IMR-90 (cell line): ENCODE results near the gene SLC35D2. TPM values are rescaled to one million over a fixed set of nuclear protein-coding genes. Genes with fewer than 3 reads are reported as not detected.
A peak's percentile ranks its signal among the peaks of the same experiment; 100 is the strongest.

Experiments used
- ATAC-seq: fragments of 200-7000 bp; cut with Tn5 transposase; 2 replicates; pipeline ENCODE4 v1.9.1; 2020; ENCODE audit warnings: low read depth, mild to moderate bottlenecking, moderate library complexity
- BruUV-seq: library from RNA; stranded (reverse); fragments of 400-500 nt; replicated peaks from 2 replicates; lab custom pipeline; 2021; lab: Mats Ljungman, UMichigan
- CTCF ChIA-PET: fragments of 300-600 bp; formaldehyde crosslinking; extraction: SDS; loops from one replicate; lab custom pipeline; 2021; ENCODE audit warnings: antibody characterized with exemption; lab: Yijun Ruan, JAX
- POLR2A ChIA-PET: fragments of 300-600 bp; sonication (Branson Sonifier 250); formaldehyde crosslinking; loops from one replicate; lab custom pipeline; 2022; ENCODE audit warnings: antibody characterized with exemption; ENCODE audit not compliant: unreplicated experiment; lab: Charles Lee
- DNase-seq: peaks from one replicate; pipeline ENCODE4 v3.0.0; 2013
- H2AFZ ChIP-seq: replicated peaks from 2 replicates; pipeline ENCODE3; 2013; ENCODE audit warnings: low read length, mild to moderate bottlenecking; ENCODE audit not compliant: poor library complexity
- H2AK5ac ChIP-seq: 2 replicates; pipeline ENCODE4 v1.6.1; 2013; ENCODE audit warnings: low read depth, low read length, inconsistent platforms
- H2AK9ac ChIP-seq: replicated peaks from 2 replicates; pipeline ENCODE3; 2013; ENCODE audit warnings: mild to moderate bottlenecking, low read depth, low read length, moderate library complexity; ENCODE audit not compliant: poor library complexity
- H2BK120ac ChIP-seq: 2 replicates; pipeline ENCODE4 v1.6.1; 2013; ENCODE audit warnings: low read depth, low read length, inconsistent platforms
- H2BK15ac ChIP-seq: 3 replicates; pipeline ENCODE4 v1.6.1; 2013; ENCODE audit warnings: low read depth, low read length, inconsistent platforms
- H2BK20ac ChIP-seq: 2 replicates; pipeline ENCODE4 v1.6.1; 2013; ENCODE audit warnings: low read depth, mild to moderate bottlenecking, inconsistent platforms, low read length, moderate library complexity
- H2BK5ac ChIP-seq: 2 replicates; pipeline ENCODE4 v1.6.1; 2013; ENCODE audit warnings: mild to moderate bottlenecking, low read depth, low read length, inconsistent platforms; ENCODE audit not compliant: poor library complexity, severe bottlenecking
- H3K14ac ChIP-seq: replicated peaks from 2 replicates; pipeline ENCODE4 v1.6.1; 2013; ENCODE audit warnings: low read depth, low read length, inconsistent platforms
- H3K18ac ChIP-seq: 2 replicates; pipeline ENCODE4 v1.6.1; 2013; ENCODE audit warnings: low read depth, low read length, control low read depth
- H3K23ac ChIP-seq: 2 replicates; pipeline ENCODE4 v1.6.1; 2013; ENCODE audit warnings: low read depth, low read length, inconsistent platforms
- H3K27ac ChIP-seq: 2 replicates; pipeline ENCODE4 v1.5.1; 2013; ENCODE audit warnings: mild to moderate bottlenecking, control low read depth, low read length; ENCODE audit not compliant: insufficient read depth
- H3K27me3 ChIP-seq: 2 replicates; pipeline ENCODE4 v1.6.1; 2013; ENCODE audit warnings: low read length; ENCODE audit not compliant: control insufficient read depth, insufficient read depth
- H3K36me3 ChIP-seq: 2 replicates; pipeline ENCODE4 v1.6.1; 2013; ENCODE audit warnings: low read length, mixed read lengths; ENCODE audit not compliant: control insufficient read depth, insufficient read depth
- H3K4ac ChIP-seq: 2 replicates; pipeline ENCODE4 v1.6.1; 2013; ENCODE audit warnings: low read depth, low read length, inconsistent platforms
- H3K4me1 ChIP-seq: 2 replicates; pipeline ENCODE4 v1.6.1; 2013; ENCODE audit warnings: low read length, mixed read lengths; ENCODE audit not compliant: control insufficient read depth, insufficient read depth
- H3K4me2 ChIP-seq: 2 replicates; pipeline ENCODE4 v1.6.1; 2013; ENCODE audit warnings: low read depth, mild to moderate bottlenecking, control low read depth, low read length, moderate library complexity
- H3K4me3 ChIP-seq: 2 replicates; pipeline ENCODE4 v1.5.1; 2013; ENCODE audit warnings: low read depth, mild to moderate bottlenecking, control low read depth, low read length, moderate library complexity; ENCODE audit not compliant: insufficient read depth
- H3K56ac ChIP-seq: 2 replicates; pipeline ENCODE4 v1.6.1; 2013; ENCODE audit warnings: low read length, inconsistent platforms; ENCODE audit not compliant: insufficient read depth; ENCODE audit errors: extremely low read depth
- H3K79me1 ChIP-seq, 2 experiments: 2 replicates each; pipeline ENCODE4 v1.6.1; 2013; ENCODE audit warnings: low read length in 2 of 2, inconsistent platforms in 1 of 2, low read depth in 1 of 2
- H3K9ac ChIP-seq: 2 replicates; pipeline ENCODE4 v1.6.1; 2013; ENCODE audit warnings: low read depth, low read length, control low read depth
- H3K9me1 ChIP-seq: 2 replicates; pipeline ENCODE4 v1.6.1; 2013; ENCODE audit warnings: low read length, inconsistent platforms; ENCODE audit not compliant: insufficient read depth
- H3K9me3 ChIP-seq: 2 replicates; pipeline ENCODE4 v1.6.1; 2013; ENCODE audit warnings: low read length; ENCODE audit not compliant: control insufficient read depth, insufficient read depth
- H4K20me1 ChIP-seq: 2 replicates; pipeline ENCODE4 v1.6.1; 2013; ENCODE audit warnings: low read length, inconsistent platforms; ENCODE audit not compliant: insufficient read depth
- H4K5ac ChIP-seq: 2 replicates; pipeline ENCODE4 v1.6.1; 2013; ENCODE audit warnings: mild to moderate bottlenecking, low read depth, low read length, control low read depth
- H4K8ac ChIP-seq, 2 experiments: 2 replicates each; pipeline ENCODE4 v1.6.1; 2013; ENCODE audit warnings: low read depth in 2 of 2, low read length in 2 of 2, control low read depth in 1 of 2, inconsistent platforms in 1 of 2
- H4K91ac ChIP-seq: 2 replicates; pipeline ENCODE4 v1.6.1; 2013; ENCODE audit warnings: low read depth, low read length, inconsistent platforms; ENCODE audit not compliant: insufficient read depth
- BHLHE40 ChIP-seq: fragments of 150-350 bp; IDR thresholded peaks from 2 replicates; pipeline ENCODE4 v1.6.1; 2016; ENCODE audit warnings: mild to moderate bottlenecking, low read depth, low read length
- CEBPB ChIP-seq: IDR thresholded peaks from 2 replicates; pipeline ENCODE4 v1.6.1; 2012; ENCODE audit warnings: low read depth, low read length, improper control_type of control experiment
- CHD1 ChIP-seq: IDR thresholded peaks from 2 replicates; pipeline ENCODE4 v1.6.1; 2012; ENCODE audit warnings: low read depth, low read length, improper control_type of control experiment
- FOS ChIP-seq: fragments of 150-350 bp; IDR thresholded peaks from 2 replicates; pipeline ENCODE4 v1.6.1; 2016; ENCODE audit warnings: low read depth, low read length
- MAFK ChIP-seq: IDR thresholded peaks from 2 replicates; pipeline ENCODE4 v1.6.1; 2012; ENCODE audit warnings: low read depth, low read length, improper control_type of control experiment
- MXI1 ChIP-seq: IDR thresholded peaks from 2 replicates; pipeline ENCODE4 v1.6.1; 2012; ENCODE audit warnings: low read depth, mild to moderate bottlenecking, low read length, moderate library complexity, borderline replicate concordance
- RCOR1 ChIP-seq: IDR thresholded peaks from 2 replicates; pipeline ENCODE4 v1.6.1; 2012; ENCODE audit warnings: mild to moderate bottlenecking, low read length, improper control_type of control experiment; ENCODE audit not compliant: insufficient replicate concordance
- USF2 ChIP-seq: fragments of 150-350 bp; IDR thresholded peaks from 2 replicates; pipeline ENCODE4 v1.6.1; 2017; ENCODE audit warnings: mild to moderate bottlenecking, antibody characterized with exemption, low read length, low read depth
- WGBS, 2 experiments: methylation state at CpG; one replicate each; pipeline versions ENCODE4 v1.1.5 to v1.1.7; 2013; ENCODE audit warnings: missing lambda C conversion rate in 2 of 2; ENCODE audit not compliant: insufficient read length in 1 of 2; ENCODE audit errors: extremely low coverage in 2 of 2; 5-methylcytosine and 5-hydroxymethylcytosine counted together
- dilution Hi-C: fragments of 300-500 bp; cut with HindIII; formaldehyde crosslinking; loops from one replicate; pipeline ENCODE4 v1.14.3; 2018; ENCODE audit warnings: low sequenced_read_pairs; ENCODE audit not compliant: unreplicated experiment
- in situ Hi-C: fragments of 300-500 bp; cut with MboI; formaldehyde crosslinking; loops from 3 replicates; pipeline ENCODE4 v1.14.3; 2019; ENCODE audit warnings: low sequenced_read_pairs, inconsistent platforms, mixed read lengths
- intact Hi-C: fragments of 100-400 bp; cut with micrococcal nuclease; formaldehyde crosslinking; loops from 2 replicates; pipeline ENCODE4 v1.10.0; 2022
- polyA plus RNA-seq, 3 experiments: library from polyadenylated mRNA; depleted of rRNA; stranded (reverse); fragments of >200 nt; gene quantifications; 2 replicates each; pipeline ENCODE4 v1.2.3, GENCODE V29; 2012; ENCODE audit warnings: low replicate concordance in 1 of 3
- total RNA-seq: library from RNA; depleted of rRNA; stranded (reverse); fragments of >200 nt; gene quantifications from 2 replicates; pipeline ENCODE4 v1.2.3, GENCODE V29; 2012

SLC35D2 gene
- total and polyA plus RNA-seq, 2 of the 4 experiments (the other 2 are of a cell fraction) = 9.7 to 11.8 TPM

GRCh38 chr9:96413302-96414221, 30.1 kb upstream of the SLC35D2 start:
- peak overlapping the region; percentile 53; the same call in 1 of the 2 replicates for H4K5ac ChIP-seq
- in situ Hi-C loops = loop anchor here (10.0 kb wide), 1 partner anchor 241 kb away; the partner anchor contains the start of gene PRXL2C

More at GRCh38 chr9:96413302-96414221, 30.1 kb upstream of the SLC35D2 start:
- Histone ChIP-seq H2BK5ac (no peak overlapping the region), H3K23ac (0 out of 2 replicates have a peak overlapping the region, but pooled peaks have one; percentile 10), H3K9me1 (no peaks in the 10 kb centered on the region; the same call in 1 of the 2 replicates), H3K79me1 (peaks cover 25 to 35% of the 10 kb centered on the region in 2 experiments), H2AFZ (peak overlapping the region; percentile 16), H2BK20ac (no peak overlapping the region), H2AK5ac (no peak overlapping the region), H4K8ac (peak overlapping the region in 1 of 2 experiments; percentile 31; a peak in 1 of 4 replicates), H3K9me3 (no peaks in the 10 kb centered on the region), H2BK15ac (no peak overlapping the region), H3K4me2 (no peak overlapping the region), H3K4me1 (peaks cover 2% of the 10 kb centered on the region; the same call in 1 of the 2 replicates), H3K4me3 (no peak overlapping the region), H3K56ac (no peak overlapping the region), H2AK9ac (no peak overlapping the region), H3K14ac (no peak overlapping the region), H3K27ac (no peak overlapping the region), H3K4ac (no peak overlapping the region), H3K27me3 (no peaks in the 10 kb centered on the region), H2BK120ac (no peak overlapping the region), H4K20me1 (no peaks in the 10 kb centered on the region; the same call in 1 of the 2 replicates), H4K91ac (no peak overlapping the region), H3K9ac (no peak overlapping the region), H3K36me3 (no peaks in the 10 kb centered on the region), H3K18ac (no peak overlapping the region)
- no peak for TF ChIP-seq USF2
- no peak for TF ChIP-seq FOS
- TF ChIP-seq RCOR1 = no peak
- TF ChIP-seq CEBPB = no peak
- peak; percentile 88 for TF ChIP-seq MAFK
- TF ChIP-seq BHLHE40 = no peak
- TF ChIP-seq CHD1 = no peak
- no peak for TF ChIP-seq MXI1
- DNase-seq (no peak), ATAC-seq (no peak)
- dilution Hi-C loops = no loop called here
- POLR2A ChIA-PET = interaction anchor here (0.5 kb wide), 1 partner anchor 13 kb away, joined by 3 read pairs; no protein-coding TSS in a partner anchor
- CTCF ChIA-PET = interaction anchor here (0.6 to 1.1 kb wide), 2 partner anchors 96 to 111 kb away, joined by 3 read pairs; no protein-coding TSS in a partner anchor
- no CpG with 5 or more reads among the region's 7 CpGs for WGBS, 2 experiments
- no TSS peak for BruUV-seq
- intact Hi-C loops = no loop called here
